ENCODE data around the gene SCAF8. TPM values are rescaled to one million over a fixed set of nuclear protein-coding genes. Genes with fewer than 3 reads are reported as not detected.
A peak's percentile ranks its signal among the peaks of the same experiment; 100 is the strongest.

SCAF8 gene
- total and polyA plus RNA-seq, 2 of the 4 experiments (the other 2 are of a cell fraction), result 16.1 to 23.5 TPM

- Histone ChIP-seq H2BK120ac (ENCODE audit: low read depth, low read length) (no peak overlapping the region), H3K18ac (ENCODE audit: low read depth, low read length) (no peak overlapping the region), H3K9ac (ENCODE audit: low read depth, low read length) (no peak overlapping the region), H3K27me3 (ENCODE audit: control insufficient read depth, insufficient read depth, low read length) (no peaks in the 10 kb centered on the region), H3K14ac (replicated peaks; ENCODE audit: low read depth, low read length) (no peak overlapping the region), H3K4me1 (ENCODE audit: control insufficient read depth, insufficient read depth, low read length) (peaks cover 2% of the 10 kb centered on the region), H2AFZ (replicated peaks; ENCODE audit: low read length, poor library complexity) (no peak overlapping the region), H3K9me3 (ENCODE audit: control insufficient read depth, insufficient read depth, low read length) (no peaks in the 10 kb centered on the region), H2BK20ac (ENCODE audit: low read depth, low read length) (no peak overlapping the region), H3K56ac (ENCODE audit: extremely low read depth, insufficient read depth, low read length) (no peak overlapping the region), H3K27ac (ENCODE audit: insufficient read depth, low read length) (no peak overlapping the region), H3K23ac (ENCODE audit: low read depth, low read length) (no peak overlapping the region), H3K36me3 (ENCODE audit: control insufficient read depth, insufficient read depth, low read length) (peaks cover 4% of the 10 kb centered on the region), H2BK15ac (ENCODE audit: low read depth, low read length) (no peak overlapping the region), H2BK5ac (ENCODE audit: low read depth, low read length, poor library complexity, severe bottlenecking) (no peak overlapping the region), H2AK9ac (replicated peaks; ENCODE audit: low read depth, low read length, poor library complexity) (no peak overlapping the region), H3K4me3 (ENCODE audit: insufficient read depth, low read depth, low read length) (no peak overlapping the region), H4K5ac (ENCODE audit: low read depth, low read length) (no peak overlapping the region), H3K4ac (ENCODE audit: low read depth, low read length) (no peak overlapping the region), H4K91ac (ENCODE audit: insufficient read depth, low read depth, low read length) (no peak overlapping the region), H3K79me1 (ENCODE audit: low read depth in 1 of 2, low read length in 2 of 2) (peaks cover 38 to 65% of the 10 kb centered on the region in 2 experiments), H3K9me1 (ENCODE audit: insufficient read depth, low read length) (peaks cover 3% of the 10 kb centered on the region; the same call in 1 of the 2 replicates), H3K4me2 (ENCODE audit: low read depth, low read length) (no peak overlapping the region), H2AK5ac (ENCODE audit: low read depth, low read length) (no peak overlapping the region), H4K8ac (ENCODE audit: low read depth in 2 of 2, low read length in 2 of 2) (no peak overlapping the region), H4K20me1 (ENCODE audit: insufficient read depth, low read length) (peaks cover 41% of the 10 kb centered on the region; the same call in 1 of the 2 replicates)
- ChIA-PET CTCF (no interaction called here), POLR2A (ENCODE audit: unreplicated experiment) (no interaction called here)
- no peak for TF ChIP-seq MAZ (IDR thresholded peaks at IDR 0.05; ENCODE audit: borderline replicate concordance, low read depth, low read length)
- TF ChIP-seq CEBPB (IDR thresholded peaks at IDR 0.05; ENCODE audit: low read depth, low read length), result peak; percentile 95
- TF ChIP-seq BHLHE40 (IDR thresholded peaks at IDR 0.05; ENCODE audit: low read depth, low read length), result no peak
- in situ Hi-C loops (cut with MboI; ENCODE audit: low sequenced_read_pairs) (no loop called here), intact Hi-C loops (cut with micrococcal nuclease) (no loop called here), dilution Hi-C loops (cut with HindIII; ENCODE audit: low sequenced_read_pairs, unreplicated experiment) (no loop called here)
- BruUV-seq (replicated peaks), result no TSS peak
- no CpG with 5 or more reads among the region's 2 CpGs for WGBS, 2 experiments (ENCODE audit: extremely low coverage in 2 of 2, insufficient read length in 1 of 2)
- ATAC-seq (ENCODE audit: low read depth), result no peak
- DNase-seq, result no peak
These were observed 114.1 kb downstream of the SCAF8 start for GRCh38 chr6:154847318-154847717.
